ENCODE data around the gene BRPF3.

DNA sequence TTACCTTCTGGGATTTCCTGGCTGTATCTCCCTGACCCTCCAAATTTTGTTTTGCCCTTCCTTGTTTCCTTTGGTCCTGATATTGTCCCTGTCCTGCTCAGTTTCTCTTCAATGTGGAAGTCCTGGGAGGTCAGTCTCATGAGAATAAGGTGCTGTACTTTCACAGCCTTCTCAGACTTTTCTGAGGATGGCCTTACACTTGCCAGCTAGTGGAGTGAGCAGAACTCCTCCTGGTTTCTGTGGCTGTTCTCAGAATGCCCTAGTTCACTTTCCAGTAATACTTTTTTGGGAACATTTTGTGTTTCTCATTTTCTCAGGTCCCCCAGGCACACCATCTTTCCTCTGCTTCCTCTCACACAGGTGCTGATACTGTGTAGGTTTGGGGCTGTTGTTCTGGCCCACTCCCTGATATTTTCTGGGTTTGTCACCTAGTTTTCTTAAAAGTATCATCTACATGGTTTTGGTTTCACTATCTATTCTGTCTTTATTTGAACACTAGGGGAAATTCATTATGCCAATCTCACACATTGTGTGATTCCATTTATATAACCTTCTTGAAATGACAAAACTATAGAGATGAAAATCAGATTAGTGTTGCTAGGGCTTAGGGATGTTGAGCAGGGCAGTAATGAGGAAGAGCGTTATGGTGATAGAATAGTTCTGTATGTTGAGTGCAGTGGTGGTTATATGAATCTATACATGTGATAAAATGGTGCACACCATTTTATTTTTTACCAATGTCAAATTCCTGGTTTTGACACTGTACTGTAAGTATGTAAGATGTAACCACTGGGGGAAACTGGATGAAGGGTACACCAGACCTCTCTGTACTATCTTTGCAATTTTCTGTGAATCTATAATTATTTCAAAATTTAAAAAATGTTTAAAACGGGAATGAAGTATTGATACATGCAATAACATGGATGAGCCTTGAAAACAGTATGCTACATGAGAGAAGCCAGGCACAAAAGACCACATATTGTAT is 27.2 kb upstream of the BRPF3 start:
- TF ChIP-seq POLR2A (IDR thresholded peaks at IDR 0.05): no peak
- TF ChIP-seq, protein P1, sequence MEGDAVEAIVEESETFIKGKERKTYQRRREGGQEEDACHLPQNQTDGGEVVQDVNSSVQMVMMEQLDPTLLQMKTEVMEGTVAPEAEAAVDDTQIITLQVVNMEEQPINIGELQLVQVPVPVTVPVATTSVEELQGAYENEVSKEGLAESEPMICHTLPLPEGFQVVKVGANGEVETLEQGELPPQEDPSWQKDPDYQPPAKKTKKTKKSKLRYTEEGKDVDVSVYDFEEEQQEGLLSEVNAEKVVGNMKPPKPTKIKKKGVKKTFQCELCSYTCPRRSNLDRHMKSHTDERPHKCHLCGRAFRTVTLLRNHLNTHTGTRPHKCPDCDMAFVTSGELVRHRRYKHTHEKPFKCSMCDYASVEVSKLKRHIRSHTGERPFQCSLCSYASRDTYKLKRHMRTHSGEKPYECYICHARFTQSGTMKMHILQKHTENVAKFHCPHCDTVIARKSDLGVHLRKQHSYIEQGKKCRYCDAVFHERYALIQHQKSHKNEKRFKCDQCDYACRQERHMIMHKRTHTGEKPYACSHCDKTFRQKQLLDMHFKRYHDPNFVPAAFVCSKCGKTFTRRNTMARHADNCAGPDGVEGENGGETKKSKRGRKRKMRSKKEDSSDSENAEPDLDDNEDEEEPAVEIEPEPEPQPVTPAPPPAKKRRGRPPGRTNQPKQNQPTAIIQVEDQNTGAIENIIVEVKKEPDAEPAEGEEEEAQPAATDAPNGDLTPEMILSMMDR (IDR thresholded peaks at IDR 0.05 in 8 of 11, conservative IDR thresholded peaks at IDR 0.05 in 3 of 11): no peak
